Activated CD4-positive, alpha-beta T cell treated with anti-CD3 and anti-CD28 coated beads, Interleukin-2, amount 50 U/mL, for 48 hours (primary cell): ENCODE data around the gene NEURL3.
A peak's percentile ranks its signal among the peaks of the same experiment; 100 is the strongest.

Source experiments
- DNase-seq, 2 experiments: peaks; one replicate each; pipeline ENCODE4 v3.0.0-alpha.2; 2020

The NEURL3 gene

DNA sequence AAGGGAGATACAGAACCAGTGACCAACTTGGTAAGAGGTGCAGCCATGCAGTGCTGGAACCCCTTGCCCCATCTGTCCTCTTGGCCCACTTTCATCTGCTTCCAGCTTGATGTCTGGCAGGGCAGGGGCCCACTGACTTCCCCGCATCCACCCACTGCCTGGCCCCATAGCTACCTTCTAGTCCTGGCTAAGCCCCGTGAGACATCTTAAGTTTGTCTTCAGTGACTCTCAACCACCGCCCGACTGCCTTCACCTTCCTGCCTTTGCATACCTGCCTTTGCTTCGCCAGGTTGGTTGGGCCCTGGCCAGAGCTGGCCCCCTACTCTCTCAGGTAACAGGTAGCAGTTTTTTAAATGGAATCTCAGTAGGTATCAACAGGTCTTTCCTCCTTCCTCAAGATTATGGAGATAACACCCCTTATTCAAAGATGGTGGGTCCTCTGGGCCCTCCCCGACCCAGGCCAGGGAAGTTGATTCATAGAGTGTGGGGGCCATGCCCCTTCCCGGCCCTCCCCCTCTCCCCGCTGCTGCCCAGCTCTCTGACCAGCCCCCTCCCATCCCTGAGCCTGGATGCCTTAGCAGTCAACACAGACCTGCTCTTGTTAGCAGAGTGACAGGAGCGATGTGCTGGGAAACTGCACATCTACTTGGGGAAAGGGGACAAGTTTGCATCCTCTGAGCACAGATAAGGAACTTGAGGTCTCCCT is 34.2 kb upstream of the NEURL3 start:
- DNase-seq: no peak

DNA sequence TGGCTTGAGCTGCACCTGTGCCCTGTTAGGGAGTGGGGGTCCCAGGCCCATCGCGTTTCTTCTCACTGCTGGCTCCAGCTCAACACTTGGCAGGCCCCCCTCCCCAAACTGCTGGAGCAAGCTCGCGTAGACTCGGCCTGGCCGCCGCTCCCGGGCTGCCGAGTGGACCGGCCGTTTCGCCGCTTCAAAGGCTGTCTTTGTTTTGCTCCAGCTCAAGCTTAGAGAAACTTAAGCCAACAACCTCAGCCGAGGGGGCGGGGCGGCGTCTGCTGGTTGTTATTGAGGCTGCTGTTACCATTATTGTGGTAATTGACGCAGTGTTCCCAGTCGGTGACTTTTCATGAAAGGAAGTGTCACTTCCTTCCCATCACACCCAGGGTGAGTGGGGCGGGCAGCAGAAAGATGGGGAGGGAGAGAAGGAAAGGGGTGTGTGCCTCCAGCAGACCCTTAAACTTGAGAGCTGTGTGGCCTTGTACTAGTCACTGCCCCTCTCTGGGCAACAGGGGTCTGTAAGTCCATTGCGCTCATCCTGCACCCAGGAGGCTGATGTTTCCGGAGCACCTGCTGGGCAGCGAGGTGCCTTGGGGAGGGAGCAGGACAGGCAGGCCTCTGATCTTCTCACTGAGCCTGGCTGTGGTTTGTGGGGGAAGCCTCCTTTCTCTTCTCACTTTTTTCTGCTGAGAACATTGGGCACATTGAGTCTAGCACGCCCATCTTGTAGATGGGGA is 33.5 kb upstream of the NEURL3 start:
- peak; percentile 93 to 96 for DNase-seq

GRCh38 chr2:96537734-96538486 is 32.8 kb upstream of the NEURL3 start:
- peak in 1 of 2 experiments; percentile 49 for DNase-seq

- DNase-seq: peak; percentile 85 to 90
These were observed 32.0 kb upstream of the NEURL3 start for GRCh38 chr2:96537066-96537733.

DNA sequence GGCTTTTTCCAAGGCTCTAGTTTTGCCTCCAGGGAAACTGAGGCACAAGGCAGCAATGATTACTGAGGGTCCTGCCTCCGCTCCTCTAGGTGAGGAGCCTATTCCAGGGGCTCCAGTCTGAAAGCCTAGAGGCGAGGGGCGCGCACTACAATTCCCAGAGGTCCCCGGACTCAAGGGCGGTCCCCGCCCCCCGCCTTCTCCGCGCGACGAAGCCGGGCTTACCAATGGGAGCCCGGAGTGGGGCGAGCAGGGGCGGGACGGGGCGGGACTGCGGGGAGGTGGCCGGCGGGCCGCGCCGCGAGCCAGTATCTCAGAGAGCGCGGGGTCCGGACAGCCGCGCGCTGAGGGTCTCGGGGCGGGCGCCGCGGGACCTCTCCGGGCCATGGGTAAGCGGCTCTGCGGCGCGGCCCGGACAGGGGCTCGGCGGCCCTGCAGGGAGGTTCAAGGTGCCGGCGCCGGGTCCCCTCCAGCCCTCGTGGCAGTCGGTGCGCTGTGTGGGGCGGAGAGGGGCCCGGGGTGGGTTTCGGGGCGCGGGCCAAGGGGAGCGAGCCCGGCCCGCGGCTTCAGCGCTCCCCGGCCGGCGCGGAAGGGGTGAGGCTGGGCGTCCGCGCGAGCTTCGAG is 31.4 kb upstream of the NEURL3 start, which contains the start of gene ARID5A:
TSS of gene ARID5A (plus strand) at position 308 of the 621 bp plus-strand sequence. CDS start at position 383, 75 bp downstream.
- peak; percentile 95 for DNase-seq

GRCh38 chr2:96535331-96535730 is 30.2 kb upstream of the NEURL3 start:
- DNase-seq: no peak

DNA sequence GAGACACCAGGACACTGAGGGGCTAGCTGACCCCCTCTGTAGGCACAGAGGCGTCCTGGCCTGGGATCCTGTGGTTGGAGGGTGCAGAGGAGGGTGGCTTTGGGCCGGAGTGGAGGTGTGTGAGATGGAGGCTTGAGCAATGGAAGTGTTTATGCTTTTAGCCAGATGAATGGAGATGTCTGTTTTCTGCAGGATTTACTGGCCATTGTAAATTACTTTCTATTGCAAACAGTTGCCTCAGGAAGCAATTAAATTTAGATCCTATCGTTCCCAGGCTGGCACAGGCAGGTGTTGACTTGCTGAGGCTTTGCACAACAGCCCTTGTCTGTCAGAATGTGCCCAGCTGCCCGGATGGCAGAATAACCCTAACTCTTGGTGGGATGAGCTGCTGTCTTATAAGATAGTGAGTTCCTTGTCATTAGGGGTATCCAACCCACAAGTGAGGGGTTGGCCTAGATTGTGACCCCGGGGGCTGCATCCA is 29.6 kb upstream of the NEURL3 start:
- DNase-seq: no peak

- no peak for DNase-seq
These were observed 29.0 kb upstream of the NEURL3 start for GRCh38 chr2:96534141-96534540.

GRCh38 chr2:96533292-96534073 is 28.3 kb upstream of the NEURL3 start:
- DNase-seq: no peak

DNA sequence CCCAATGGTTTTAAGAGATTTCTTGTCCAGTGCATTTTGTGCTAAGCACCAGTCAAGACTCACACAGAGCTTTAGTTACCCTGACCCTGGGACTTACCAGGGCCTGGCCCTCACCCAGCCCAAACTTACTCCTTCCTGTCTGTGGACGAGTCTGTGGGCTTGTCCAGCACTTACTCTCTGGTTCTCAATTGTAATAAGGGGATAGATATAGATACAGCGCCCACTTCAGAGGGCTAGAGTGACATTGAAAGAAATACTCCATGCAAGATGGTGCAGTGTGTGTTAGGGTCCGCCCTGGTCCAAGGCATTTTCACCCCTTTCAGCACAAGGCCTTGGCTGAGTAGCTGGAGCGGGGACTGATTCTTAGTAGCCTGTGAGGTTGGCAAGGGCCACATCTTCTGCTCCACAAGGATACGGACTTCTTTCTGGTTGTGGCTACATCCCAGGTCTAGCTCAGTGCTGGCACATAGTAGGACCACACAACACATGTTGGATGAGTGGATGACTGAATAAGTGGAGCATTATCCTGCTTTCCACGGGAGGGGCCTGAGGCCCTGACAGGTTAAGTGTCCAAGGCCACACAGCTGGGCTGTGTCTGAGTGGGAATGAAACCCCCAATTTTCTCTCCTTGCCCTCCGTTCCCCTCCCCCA is 27.6 kb upstream of the NEURL3 start:
- no peak for DNase-seq

DNA sequence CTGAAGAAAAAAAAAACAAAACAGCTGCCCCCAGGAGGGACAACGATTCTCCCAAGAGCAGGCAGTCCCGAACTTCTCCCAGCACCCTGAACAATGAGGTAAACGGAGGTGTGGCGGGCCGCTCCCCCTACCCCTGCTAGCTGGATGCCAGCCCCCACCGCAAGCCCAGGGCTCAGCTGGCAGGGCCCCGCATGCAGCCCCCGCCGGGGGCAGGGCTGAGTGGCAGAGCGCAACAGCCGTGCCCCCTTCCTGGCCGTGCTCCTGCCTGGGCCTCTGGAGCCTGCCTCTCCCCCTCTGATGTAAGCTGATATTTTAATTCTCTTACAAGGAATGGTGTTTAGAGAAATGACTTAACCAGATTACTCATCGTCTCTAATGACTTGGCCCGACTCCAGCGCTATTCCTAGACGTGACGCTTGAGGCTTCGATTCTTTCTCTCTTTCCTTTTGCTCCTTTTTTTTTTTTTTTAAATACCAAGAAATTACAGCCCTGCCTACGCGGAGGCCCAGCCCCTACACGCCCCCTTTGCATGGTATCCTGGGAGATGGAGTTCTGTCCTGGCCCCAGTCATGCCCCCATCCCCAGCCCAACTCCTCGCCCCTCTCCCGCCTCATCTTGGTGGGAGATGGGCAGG is 26.8 kb upstream of the NEURL3 start:
- peak; percentile 89 to 93 for DNase-seq

DNA sequence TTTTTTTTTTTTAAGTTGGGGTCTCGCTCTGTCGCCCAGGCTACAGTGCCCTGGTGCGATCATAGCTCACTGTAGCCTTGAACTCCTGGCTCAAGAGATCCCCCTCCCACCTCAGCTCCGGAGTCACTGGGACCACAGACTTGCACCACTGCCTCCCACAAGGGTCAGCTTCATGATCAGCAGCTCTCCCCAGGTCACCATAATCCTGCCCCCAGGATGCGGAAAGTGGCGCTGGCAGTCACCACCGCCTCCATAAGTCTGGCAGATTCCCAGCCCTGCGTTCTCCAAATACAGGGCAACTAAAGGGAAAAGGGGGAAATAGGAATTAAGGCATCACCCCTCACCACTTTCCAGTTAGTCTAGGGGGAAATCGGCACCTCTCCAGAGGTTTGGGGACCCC is 26.2 kb upstream of the NEURL3 start:
- DNase-seq: no peak

DNA sequence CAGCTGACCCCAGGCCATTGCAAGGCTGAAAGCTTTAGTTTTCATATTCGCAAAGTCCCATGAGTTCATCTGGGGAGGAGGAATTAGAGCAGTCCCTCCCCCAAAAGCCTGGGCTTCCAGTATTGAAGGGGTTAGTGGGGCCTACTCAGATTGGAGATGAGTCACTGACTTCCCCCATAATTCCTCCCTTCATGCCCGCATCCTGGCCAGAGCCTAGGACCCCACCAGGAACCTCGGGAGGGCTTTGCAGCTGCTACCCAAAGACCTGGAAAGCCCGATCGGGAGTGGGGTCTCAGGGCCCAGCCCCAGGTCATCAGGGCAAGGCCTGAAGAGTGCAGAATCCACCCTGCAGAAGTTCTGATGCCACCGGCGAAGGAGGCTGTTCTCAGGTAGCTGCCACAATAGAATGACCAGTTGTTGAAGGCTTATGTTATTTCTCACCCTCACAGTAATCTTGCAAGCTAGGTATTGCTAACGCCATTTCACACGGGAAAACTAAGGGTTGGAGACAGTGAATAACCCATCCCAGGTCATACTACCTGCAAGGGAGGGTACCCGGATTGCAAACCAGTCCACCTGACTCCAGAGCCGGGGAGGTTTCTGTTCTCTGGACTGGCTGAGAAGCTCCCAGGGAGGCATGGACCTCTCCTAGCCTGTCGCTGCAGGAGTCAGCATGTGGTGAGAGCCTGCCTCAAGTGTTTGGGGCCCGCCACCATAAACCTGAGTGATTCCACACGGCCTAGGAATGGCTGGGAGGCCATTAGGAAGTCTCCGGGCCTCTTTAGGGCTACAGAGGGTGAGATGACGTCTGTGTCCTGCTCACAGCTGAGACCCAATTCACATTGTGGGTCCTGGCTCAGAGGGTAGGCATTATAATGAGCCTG is 25.6 kb upstream of the NEURL3 start:
- no peak for DNase-seq

- DNase-seq: no peak
These were observed 24.9 kb upstream of the NEURL3 start for GRCh38 chr2:96530144-96530430.

DNA sequence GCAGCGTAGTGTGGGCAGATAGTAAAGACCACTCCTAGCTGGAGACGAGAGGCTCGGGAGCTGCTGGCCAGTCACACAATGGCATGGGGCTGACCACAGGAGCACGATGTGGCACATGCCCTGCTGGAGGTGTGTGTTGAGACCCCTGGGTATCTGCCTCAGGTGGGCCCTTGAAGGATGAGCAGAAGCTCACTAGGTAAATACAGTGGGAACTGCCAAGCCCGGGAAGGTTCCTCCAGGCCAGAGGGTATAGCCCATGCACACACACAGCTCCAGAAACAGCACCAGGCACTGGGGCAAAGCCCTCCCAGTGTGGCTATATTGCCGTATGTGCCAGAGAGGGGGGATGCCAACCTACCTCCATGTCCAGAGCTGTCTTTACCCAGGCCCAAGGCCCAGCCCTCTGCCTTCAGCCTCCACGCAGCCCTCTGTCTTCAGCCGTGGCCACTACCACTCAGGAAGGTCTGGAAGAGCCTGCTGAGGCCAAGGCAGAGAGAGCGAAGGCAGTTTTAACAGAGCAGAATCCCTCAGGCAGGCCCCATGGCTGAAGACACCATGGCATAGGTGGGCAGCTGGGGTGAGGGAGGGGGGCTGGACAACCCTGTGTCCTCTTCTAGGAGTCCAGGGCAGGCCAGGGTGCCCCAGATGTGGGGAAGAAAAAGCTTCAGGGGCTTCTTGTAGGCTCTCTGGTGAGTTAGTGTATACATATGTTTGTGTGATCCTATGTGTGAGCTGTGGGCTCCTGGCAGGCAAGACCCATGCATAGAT is 24.4 kb upstream of the NEURL3 start:
- DNase-seq: no peak

- no peak for DNase-seq
These were observed 23.7 kb upstream of the NEURL3 start for GRCh38 chr2:96528700-96529375.

GRCh38 chr2:96528006-96528699 is 23.0 kb upstream of the NEURL3 start:
- DNase-seq: peak; percentile 86 to 89
